Activated CD4-positive, alpha-beta T cell treated with anti-CD3 and anti-CD28 coated beads, Interleukin-2, amount 50 U/mL, for 1 hour (primary cell): ENCODE data around the gene PKDREJ.

ENCODE experiments used
- DNase-seq: peaks from one replicate; pipeline ENCODE4 v3.0.0-alpha.2; 2020

Gene PKDREJ

GRCh38 chr22:46230262-46230901 is 32.8 kb downstream of the PKDREJ start:
- DNase-seq = no peak

GRCh38 chr22:46229701-46230100 is 33.4 kb downstream of the PKDREJ start:
- no peak for DNase-seq

- DNase-seq = no peak
Observed at GRCh38 chr22:46226577-46226976, 36.6 kb downstream of the PKDREJ start.

- no peak for DNase-seq
Observed at GRCh38 chr22:46225631-46226030, 37.5 kb downstream of the PKDREJ start.

GRCh38 chr22:46224898-46225290 is 38.2 kb downstream of the PKDREJ start:
- DNase-seq = no peak

GRCh38 chr22:46224044-46224897 is 38.9 kb downstream of the PKDREJ start:
- DNase-seq = no peak

- no peak for DNase-seq
Observed at GRCh38 chr22:46220921-46221320, 42.2 kb downstream of the PKDREJ start.

GRCh38 chr22:46219636-46220035 is 43.5 kb downstream of the PKDREJ start:
- DNase-seq = no peak

- no peak for DNase-seq
Observed at GRCh38 chr22:46214616-46215015, 48.5 kb downstream of the PKDREJ start.

- no peak for DNase-seq
Observed at GRCh38 chr22:46214149-46214548, 49.0 kb downstream of the PKDREJ start.

GRCh38 chr22:46213052-46213451 is 50.1 kb downstream of the PKDREJ start:
- no peak for DNase-seq

GRCh38 chr22:46212195-46212594 is 50.9 kb downstream of the PKDREJ start:
- DNase-seq = no peak

- no peak for DNase-seq
Observed at GRCh38 chr22:46209262-46209661, 53.9 kb downstream of the PKDREJ start.
